HG03521 (cell line): Measurements from ENCODE around the gene AGBL1.
"Not testable (repeated sequence)": the region's sequence is repeated elsewhere in the genome, so short reads cannot be mapped to it uniquely, and the experiment has no call there.

Source experiments
- ATAC-seq: cut with Tn5 transposase; IDR thresholded peaks from one replicate; pipeline ENCODE4 v1.9.1; 2021; ENCODE audit warnings: mild to moderate bottlenecking, moderate library complexity; ENCODE audit not compliant: unreplicated experiment

The AGBL1 gene

GRCh38 chr15:86493884-86494283 is 414.2 kb downstream of the AGBL1 start:
- ATAC-seq = no peak

- no peak for ATAC-seq
These were observed 414.8 kb downstream of the AGBL1 start for GRCh38 chr15:86494475-86494874.

- no peak for ATAC-seq
These were observed 422.6 kb downstream of the AGBL1 start for GRCh38 chr15:86502301-86502700.

- ATAC-seq = no peak
These were observed 426.3 kb downstream of the AGBL1 start for GRCh38 chr15:86505951-86506350.

GRCh38 chr15:86506401-86506800 is 426.7 kb downstream of the AGBL1 start:
- ATAC-seq = no peak

GRCh38 chr15:86515625-86516024 is 436.0 kb downstream of the AGBL1 start:
- no peak for ATAC-seq

GRCh38 chr15:86522721-86523120 is 443.1 kb downstream of the AGBL1 start:
- ATAC-seq = no peak

GRCh38 chr15:86526938-86527690 is 447.4 kb downstream of the AGBL1 start:
- ATAC-seq = no peak

- not testable (repeated sequence) for ATAC-seq
These were observed 448.4 kb downstream of the AGBL1 start for GRCh38 chr15:86528094-86528493.

- no peak for ATAC-seq
These were observed 458.5 kb downstream of the AGBL1 start for GRCh38 chr15:86538141-86538540.

GRCh38 chr15:86540840-86541467 is 461.3 kb downstream of the AGBL1 start:
- no peak for ATAC-seq

GRCh38 chr15:86541540-86541939 is 461.9 kb downstream of the AGBL1 start:
- no peak for ATAC-seq

GRCh38 chr15:86550075-86550474 is 470.4 kb downstream of the AGBL1 start:
- ATAC-seq = no peak

GRCh38 chr15:86553108-86553507 is 473.4 kb downstream of the AGBL1 start:
- no peak for ATAC-seq

GRCh38 chr15:86555098-86555497 is 475.4 kb downstream of the AGBL1 start:
- ATAC-seq = no peak

GRCh38 chr15:86555939-86556338 is 476.3 kb downstream of the AGBL1 start:
- no peak for ATAC-seq

- ATAC-seq = no peak
These were observed 476.8 kb downstream of the AGBL1 start for GRCh38 chr15:86556396-86557017.

- ATAC-seq = no peak
These were observed 477.4 kb downstream of the AGBL1 start for GRCh38 chr15:86557018-86557550.

GRCh38 chr15:86558252-86558651 is 478.6 kb downstream of the AGBL1 start:
- ATAC-seq = no peak

GRCh38 chr15:86558686-86559085 is 479.0 kb downstream of the AGBL1 start:
- ATAC-seq = no peak

GRCh38 chr15:86568378-86568777 is 488.7 kb downstream of the AGBL1 start:
- ATAC-seq = no peak

- ATAC-seq = no peak
These were observed 491.1 kb downstream of the AGBL1 start for GRCh38 chr15:86570738-86571137.
